Right ventricle myocardium superior (tissue), 1 donor: Measurements from ENCODE around the gene SAP30. TPM values are rescaled to one million over a fixed set of nuclear protein-coding genes. Genes with fewer than 3 reads are reported as not detected.

Experiments
- ATAC-seq: fragments of 200-7000 bp; cut with Tn5 transposase; one replicate; pipeline ENCODE4 v1.9.1; 2020; ENCODE audit warnings: mild to moderate bottlenecking; ENCODE audit not compliant: poor library complexity
- DNase-seq: peaks from one replicate; pipeline ENCODE4 v3.0.0-alpha.2; 2020
- intact Hi-C: fragments of 100-400 bp; cut with DNase I; formaldehyde crosslinking; loops from one replicate; pipeline ENCODE4 v1.11.2; 2022
- total RNA-seq: library from RNA; stranded (reverse); fragmentation: NEBNext Ultra II Directional; extraction: Animal tissue kit (Norgen Biotek cat#: 25700); gene quantifications from one replicate; pipeline ENCODE4 v1.2.1, GENCODE V29; 2021
- donor health status: DM: no; HTN: yes; CAD: no; lungs with severe emphysema.

Gene SAP30
- total RNA-seq, 1 donor from 2014 or later = 12.9 TPM

GRCh38 chr4:173404296-173404865, 33.6 kb downstream of the SAP30 start:
- ATAC-seq = no peak
- intact Hi-C loops = no loop called here
- DNase-seq = no peak

- ATAC-seq = no peak
- no peak for DNase-seq
- intact Hi-C loops = no loop called here
Measured at GRCh38 chr4:173405840-173406606, 35.3 kb downstream of the SAP30 start.

- intact Hi-C loops = no loop called here
- DNase-seq (no peak), ATAC-seq (peak; percentile 54)
Measured at GRCh38 chr4:173410079-173410478, 39.3 kb downstream of the SAP30 start.

GRCh38 chr4:173411106-173411693, 40.4 kb downstream of the SAP30 start:
- intact Hi-C loops = no loop called here
- ATAC-seq (peak; percentile 37), DNase-seq (no peak)

GRCh38 chr4:173413036-173413435, 42.3 kb downstream of the SAP30 start:
- ATAC-seq = no peak
- no peak for DNase-seq
- intact Hi-C loops = no loop called here

- intact Hi-C loops = no loop called here
- no peak for ATAC-seq
- DNase-seq = no peak
Measured at GRCh38 chr4:173414456-173414855, 43.7 kb downstream of the SAP30 start.

- intact Hi-C loops = no loop called here
- no peak for DNase-seq
- peak; percentile 55 for ATAC-seq
Measured at GRCh38 chr4:173415092-173415491, 44.3 kb downstream of the SAP30 start.

GRCh38 chr4:173415885-173416653, 45.3 kb downstream of the SAP30 start:
- intact Hi-C loops = loop anchor here (2.0 kb wide), 1 partner anchor 97 kb away; no protein-coding TSS in a partner anchor
- ATAC-seq = peak; percentile 42
- DNase-seq = peak; percentile 80

- ATAC-seq (no peak), DNase-seq (no peak)
- intact Hi-C loops = loop anchor here (2.0 kb wide), 1 partner anchor 99 kb away; no protein-coding TSS in a partner anchor
Measured at GRCh38 chr4:173417833-173418232, 47.1 kb downstream of the SAP30 start.

- DNase-seq = no peak
- ATAC-seq = no peak
Measured at GRCh38 chr4:173418639-173419038, 47.9 kb downstream of the SAP30 start.

GRCh38 chr4:173420324-173420752, 49.6 kb downstream of the SAP30 start:
- peak; percentile 54 for ATAC-seq
- no peak for DNase-seq
- intact Hi-C loops = loop anchor here (2.0 kb wide), 1 partner anchor 74 kb away; no protein-coding TSS in a partner anchor

More at GRCh38 chr4:173418639-173419038, 47.9 kb downstream of the SAP30 start:
- intact Hi-C loops = no loop called here

GRCh38 chr4:173420801-173421200, 50.0 kb downstream of the SAP30 start:
- DNase-seq (no peak), ATAC-seq (no peak)
- intact Hi-C loops = loop anchor here (2.0 kb wide), 1 partner anchor 74 kb away; no protein-coding TSS in a partner anchor

GRCh38 chr4:173424899-173425805, 54.4 kb downstream of the SAP30 start:
- intact Hi-C loops = no loop called here
- ATAC-seq = no peak
- no peak for DNase-seq

GRCh38 chr4:173426064-173426463, 55.3 kb downstream of the SAP30 start:
- no peak for DNase-seq
- intact Hi-C loops = no loop called here
- no peak for ATAC-seq
